HUES6 (cell line): ENCODE measurements around the gene P4HB.
A peak's percentile ranks its signal among the peaks of the same experiment; 100 is the strongest.

Experiments used
- H3K27ac ChIP-seq: 2 replicates; pipeline ENCODE4 v1.7.0; 2013; ENCODE audit warnings: low read depth, mild to moderate bottlenecking, low read length, inconsistent platforms
- H3K27me3 ChIP-seq: 2 replicates; pipeline ENCODE4 v1.6.1; 2013; ENCODE audit warnings: low read length; ENCODE audit not compliant: control insufficient read depth, insufficient read depth
- H3K36me3 ChIP-seq: 2 replicates; pipeline ENCODE4 v1.6.1; 2013; ENCODE audit warnings: low read length; ENCODE audit not compliant: control insufficient read depth, insufficient read depth
- H3K4me1 ChIP-seq: 2 replicates; pipeline ENCODE4 v1.6.1; 2013; ENCODE audit warnings: low read length; ENCODE audit not compliant: control insufficient read depth, insufficient read depth
- H3K4me3 ChIP-seq: 2 replicates; pipeline ENCODE4 v1.5.1; 2013; ENCODE audit warnings: low read depth, low read length
- H3K9ac ChIP-seq: one replicate; pipeline ENCODE4 v1.6.1; 2013; ENCODE audit warnings: mild to moderate bottlenecking, low read length
- H3K9me3 ChIP-seq: 2 replicates; pipeline ENCODE4 v1.6.1; 2013; ENCODE audit warnings: low read depth, low read length; ENCODE audit not compliant: control insufficient read depth, insufficient read depth

Gene P4HB

DNA sequence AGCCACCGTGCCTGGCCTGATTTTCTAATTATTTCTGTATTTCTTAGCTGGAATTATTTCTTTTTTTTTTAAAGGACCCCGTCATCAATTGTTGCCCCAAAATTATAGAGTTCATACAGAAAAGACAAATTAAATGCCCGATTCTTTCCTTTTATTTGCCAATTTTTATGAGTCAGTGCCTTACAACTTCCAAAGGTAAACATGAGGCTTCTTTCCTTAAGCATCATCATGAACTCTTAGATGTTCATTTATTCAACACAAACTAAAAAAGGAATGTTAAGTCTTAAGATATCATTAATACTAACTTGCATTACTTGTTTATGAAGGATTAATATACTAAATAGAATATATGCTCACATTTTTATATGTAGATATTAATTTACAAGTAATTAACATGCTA, 18.0 kb upstream of the P4HB start:
- H3K27me3 ChIP-seq: no peaks in the 10 kb centered on the region
- peaks cover 39% of the 10 kb centered on the region for H3K36me3 ChIP-seq
- no peaks in the 10 kb centered on the region for H3K4me1 ChIP-seq
- no peak overlapping the region for H3K9ac ChIP-seq
- H3K4me3 ChIP-seq: no peak overlapping the region
- H3K27ac ChIP-seq: no peak overlapping the region
- no peaks in the 10 kb centered on the region for H3K9me3 ChIP-seq

DNA sequence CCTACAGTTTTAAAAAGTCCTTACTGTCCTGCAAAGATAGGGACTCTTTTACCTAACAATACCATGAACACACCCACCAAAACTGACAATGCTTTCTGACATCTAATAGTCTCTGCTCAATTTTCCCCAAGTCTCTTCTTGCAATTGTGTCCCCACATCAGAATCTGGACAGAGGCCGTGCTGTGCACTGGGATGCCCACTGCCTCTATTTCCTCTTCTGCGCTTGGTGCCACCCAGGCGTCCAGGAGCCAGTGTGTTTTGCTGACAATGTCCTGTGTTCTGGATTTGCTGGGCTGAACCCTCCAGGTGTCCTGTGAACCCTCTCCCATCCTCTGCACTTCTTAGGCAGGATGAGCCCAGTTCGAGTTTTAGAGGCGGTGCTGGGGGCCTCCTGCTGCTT, 17.2 kb upstream of the P4HB start:
- no peak overlapping the region for H3K9ac ChIP-seq
- H3K9me3 ChIP-seq: no peaks in the 10 kb centered on the region
- no peak overlapping the region for H3K27ac ChIP-seq
- peaks cover 36% of the 10 kb centered on the region for H3K36me3 ChIP-seq
- no peak overlapping the region for H3K4me3 ChIP-seq
- no peaks in the 10 kb centered on the region for H3K4me1 ChIP-seq
- no peaks in the 10 kb centered on the region for H3K27me3 ChIP-seq

DNA sequence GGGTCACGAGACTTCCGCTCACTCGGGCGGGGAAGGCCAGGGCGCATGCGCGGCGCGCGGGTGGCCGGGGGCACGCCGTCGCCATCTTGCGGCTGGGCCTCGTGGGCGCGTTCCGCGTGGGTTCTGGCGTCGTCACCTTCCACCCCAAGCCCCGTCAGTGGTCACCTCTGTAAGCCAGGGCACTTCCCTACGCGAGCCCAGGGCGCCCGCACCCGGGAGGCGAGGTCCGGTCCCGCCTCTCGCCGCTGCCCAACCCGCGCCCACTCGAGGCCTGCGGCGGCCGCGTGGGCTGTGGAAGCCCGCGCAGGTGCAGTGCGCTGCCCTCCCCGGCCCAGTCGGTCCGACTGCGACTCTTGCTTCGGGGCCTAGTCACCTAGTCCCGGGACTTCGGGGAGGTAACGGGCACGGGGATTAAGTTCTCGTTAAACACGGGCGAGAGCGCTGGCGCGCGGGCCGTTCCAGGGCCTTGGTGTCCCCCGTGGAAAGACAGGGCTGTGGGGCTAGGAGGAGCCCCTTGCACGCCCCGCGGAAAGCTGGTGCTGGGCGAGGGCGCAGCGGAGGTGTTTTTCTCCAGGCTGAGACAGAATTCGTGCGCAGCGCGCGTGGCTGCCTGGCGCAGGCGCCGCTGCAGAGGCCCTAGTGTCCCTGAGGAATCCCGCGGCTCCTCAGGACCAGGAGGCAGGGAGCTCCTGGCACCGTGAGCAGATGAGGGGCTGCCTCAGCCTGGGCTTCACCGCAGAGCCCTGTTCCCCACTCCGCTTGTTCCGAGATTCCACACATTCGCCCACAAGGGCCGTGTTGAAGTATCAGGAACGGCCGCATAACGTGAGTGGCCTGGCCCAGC, 11.3 kb upstream of the P4HB start:
- no peaks in the 10 kb centered on the region for H3K9me3 ChIP-seq
- no peaks in the 10 kb centered on the region for H3K27me3 ChIP-seq
- peaks cover 34% of the 10 kb centered on the region for H3K4me1 ChIP-seq
- H3K9ac ChIP-seq: peak overlapping the region; percentile 98
- H3K4me3 ChIP-seq: peak overlapping the region; percentile 96
- H3K36me3 ChIP-seq: peaks cover 16% of the 10 kb centered on the region
- H3K27ac ChIP-seq: peak overlapping the region; percentile 99

DNA sequence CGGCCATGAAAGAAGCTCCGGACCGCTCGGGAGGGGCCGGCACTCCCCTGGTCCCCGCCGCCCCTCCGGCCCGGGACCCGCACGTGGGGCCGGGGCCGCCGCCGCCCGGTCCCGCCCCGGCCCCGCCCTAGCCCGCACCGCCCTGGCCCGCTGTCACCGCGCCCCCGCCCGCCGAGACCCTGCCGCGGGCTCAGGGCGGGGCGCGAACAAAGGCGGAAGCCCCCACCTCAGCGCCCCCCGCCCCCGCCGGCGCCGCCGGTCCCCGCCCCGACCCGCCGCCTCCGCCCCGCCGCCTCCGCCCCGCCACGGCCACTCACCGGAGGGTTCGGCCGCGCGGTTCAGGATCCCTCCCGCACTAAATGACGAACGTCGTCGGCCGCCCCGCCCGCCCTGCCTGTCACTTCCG, 10.6 kb upstream of the P4HB start, which contains the start of gene ARHGDIA:
ARHGDIA (minus strand) TSS at position 357 of the 406 bp plus-strand sequence. CDS start 1,407 bp downstream, outside the sequence.
- Histone ChIP-seq H3K4me3 (peak within 1 kb of the TSS; percentile 96), H3K27ac (peak within 1 kb of the TSS; percentile 99), H3K36me3 (peaks cover 21% of the 10 kb centered on the region), H3K4me1 (peaks cover 38% of the 10 kb centered on the region), H3K27me3 (no peaks in the 10 kb centered on the region), H3K9ac (peak within 1 kb of the TSS; percentile 98), H3K9me3 (no peaks in the 10 kb centered on the region)

DNA sequence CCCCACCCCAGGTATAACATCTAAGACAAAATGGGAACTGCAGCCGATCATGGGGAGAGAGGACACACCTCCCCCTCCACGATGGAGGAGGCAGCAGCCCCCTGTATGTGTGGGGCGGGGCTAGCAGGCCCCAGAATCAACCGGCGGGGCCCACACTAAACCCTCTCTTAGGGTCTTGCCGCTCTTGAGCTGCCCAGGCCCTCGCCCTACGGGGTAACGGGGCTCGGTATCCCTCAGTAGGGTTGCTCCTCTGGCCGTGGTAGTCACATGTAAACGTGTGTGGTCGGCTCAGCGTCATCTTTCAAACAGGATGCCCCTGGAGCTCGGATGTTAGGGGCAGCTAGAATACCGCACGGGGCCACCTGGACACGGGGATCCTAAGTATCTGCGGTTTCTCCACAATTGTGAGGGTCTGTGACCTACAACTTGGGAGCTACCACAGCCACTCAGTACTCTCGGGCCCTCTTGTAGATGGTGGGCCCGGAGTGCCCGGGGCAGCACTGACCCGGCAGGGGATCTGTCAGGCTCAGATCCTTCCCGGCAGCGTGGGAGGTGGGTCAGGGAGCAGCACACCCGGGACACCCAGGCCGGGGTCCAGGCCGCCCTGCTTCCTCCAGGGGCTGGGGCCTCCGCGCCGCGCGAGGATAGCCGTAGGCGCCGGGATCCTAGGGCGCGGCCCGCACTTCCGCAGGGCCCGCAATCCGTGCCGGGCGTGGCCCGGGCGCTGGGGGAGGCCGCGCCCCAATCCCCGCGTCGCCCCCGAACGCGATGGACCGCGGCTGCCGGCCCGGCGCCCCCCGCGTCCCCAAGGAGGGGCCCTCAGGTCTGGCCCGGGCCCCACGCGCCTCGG, 10.0 kb upstream of the P4HB start:
- no peaks in the 10 kb centered on the region for H3K9me3 ChIP-seq
- H3K4me3 ChIP-seq: peak overlapping the region; percentile 65
- peak overlapping the region; percentile 57; the same call in 1 of the 2 replicates for H3K27ac ChIP-seq
- H3K27me3 ChIP-seq: no peaks in the 10 kb centered on the region
- peaks cover 27% of the 10 kb centered on the region for H3K36me3 ChIP-seq
- H3K4me1 ChIP-seq: peaks cover 38% of the 10 kb centered on the region
- H3K9ac ChIP-seq: peak overlapping the region; percentile 94

DNA sequence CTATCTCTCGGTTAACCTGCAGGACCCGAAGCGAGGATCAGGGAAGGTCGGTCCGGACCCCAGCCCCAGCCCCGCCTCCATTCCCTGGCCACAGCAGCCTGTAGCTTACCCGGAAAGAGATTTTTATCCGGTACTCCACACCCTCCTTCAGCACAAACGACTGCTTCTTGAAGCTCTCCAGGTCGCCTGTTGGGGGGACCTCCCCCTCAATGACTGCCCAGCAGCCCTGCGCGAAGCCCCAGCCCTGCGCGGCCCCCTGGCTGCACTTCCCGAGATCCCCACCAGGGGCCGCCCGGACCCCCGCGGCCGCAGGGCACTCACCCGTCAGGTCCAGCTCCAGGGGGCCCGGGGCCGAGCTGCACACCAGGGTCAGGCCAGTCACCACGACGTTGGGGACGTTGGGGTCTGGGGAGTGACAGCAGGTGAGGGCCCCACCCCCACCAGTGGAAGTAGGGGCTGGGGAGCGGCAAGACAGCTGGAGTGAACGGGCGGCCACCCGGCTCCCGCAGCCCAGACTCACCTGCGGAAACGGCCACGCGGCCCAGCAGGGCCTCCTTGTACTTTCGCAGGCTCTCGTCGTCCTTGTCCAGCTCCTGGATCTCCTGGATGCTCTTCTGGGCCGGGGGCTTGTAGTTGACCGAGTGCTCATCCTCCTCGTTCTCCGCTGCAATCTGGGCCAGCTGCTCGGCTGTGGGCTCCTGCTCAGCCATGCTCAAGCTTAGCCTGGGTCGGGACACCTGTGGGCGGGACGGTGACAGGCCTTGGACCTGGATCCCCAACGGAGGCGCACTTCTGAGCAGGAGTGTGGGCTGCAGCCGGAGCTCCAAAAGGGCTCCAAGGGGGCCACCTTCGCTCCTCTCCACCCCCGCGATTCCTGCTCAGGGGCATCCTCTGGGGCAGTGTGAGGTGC, 9.1 kb upstream of the P4HB start:
- Histone ChIP-seq H3K36me3 (peaks cover 34% of the 10 kb centered on the region), H3K4me1 (peaks cover 38% of the 10 kb centered on the region)

DNA sequence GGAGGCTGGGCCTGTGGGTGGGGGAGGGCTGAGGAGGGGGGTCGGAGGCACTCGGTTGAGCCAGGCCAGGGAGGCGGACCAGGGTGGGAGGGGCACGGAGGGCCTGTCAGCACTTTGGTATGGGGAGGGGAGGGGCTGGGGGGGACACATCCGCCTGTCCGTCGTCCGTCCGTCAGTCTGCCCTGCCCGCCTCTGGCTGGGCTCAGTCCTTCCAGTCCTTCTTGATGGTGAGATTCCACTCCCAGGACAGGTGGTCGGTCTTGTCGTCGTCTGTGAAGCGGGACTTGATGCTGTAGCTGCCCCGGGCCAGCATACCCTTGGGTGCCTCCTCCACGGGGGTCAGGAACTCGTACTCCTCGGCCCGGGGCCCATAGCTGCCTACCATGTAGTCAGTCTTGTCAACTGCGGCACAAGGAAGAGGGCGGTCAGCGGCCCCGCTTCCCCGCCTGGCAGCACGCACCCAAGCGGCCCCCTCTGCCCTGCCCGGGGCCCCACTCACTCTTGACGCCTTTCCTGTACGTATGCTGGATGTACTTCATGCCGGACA, 8.4 kb upstream of the P4HB start:
- peak overlapping the region; percentile 67 for H3K9ac ChIP-seq
- no peaks in the 10 kb centered on the region for H3K27me3 ChIP-seq
- peak overlapping the region; percentile 65 for H3K4me3 ChIP-seq
- no peaks in the 10 kb centered on the region for H3K9me3 ChIP-seq
- peak overlapping the region; percentile 74; the same call in 1 of the 2 replicates for H3K27ac ChIP-seq
- H3K4me1 ChIP-seq: peaks cover 38% of the 10 kb centered on the region
- H3K36me3 ChIP-seq: peaks cover 41% of the 10 kb centered on the region

More for the DNA sequence above, 9.1 kb upstream of the P4HB start:
- Histone ChIP-seq H3K27me3 (no peaks in the 10 kb centered on the region), H3K4me3 (peak overlapping the region; percentile 65), H3K27ac (peak overlapping the region; percentile 74; the same call in 1 of the 2 replicates), H3K9ac (peak overlapping the region; percentile 94), H3K9me3 (no peaks in the 10 kb centered on the region)

DNA sequence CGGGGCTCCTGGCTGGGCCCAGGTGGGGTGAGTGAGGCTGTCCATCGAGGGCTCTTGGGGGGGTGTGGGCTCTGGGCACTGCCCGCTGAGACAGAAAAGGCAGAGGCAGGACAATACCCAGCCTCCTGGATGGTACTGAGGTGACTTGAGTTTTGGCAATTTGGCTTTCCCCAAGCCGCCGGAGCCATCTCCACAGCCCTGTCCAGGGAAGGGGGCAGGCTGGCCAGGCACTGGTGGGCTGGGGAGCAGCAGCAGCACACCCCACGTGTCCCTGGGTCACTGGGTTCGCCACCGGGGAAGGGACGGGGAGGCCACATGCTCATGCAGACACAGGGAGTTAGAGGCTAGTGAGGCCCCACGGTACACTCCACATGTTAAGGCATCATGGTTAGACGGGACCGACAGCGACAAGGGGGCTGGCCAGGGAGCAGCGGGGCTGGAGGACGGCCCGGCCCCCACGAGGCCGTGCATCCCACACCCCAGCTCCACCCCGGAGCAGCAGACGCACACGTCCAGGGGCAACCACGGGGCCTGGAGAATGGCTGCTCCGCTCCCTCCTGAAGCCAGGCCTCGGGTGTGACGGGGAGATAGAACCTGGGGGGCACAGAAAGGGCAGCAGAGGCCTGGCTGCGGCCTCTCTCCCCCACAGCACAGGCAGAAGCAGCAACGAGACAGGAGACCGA, 7.8 kb upstream of the P4HB start:
- Histone ChIP-seq H3K27ac (peak overlapping the region; percentile 74; the same call in 1 of the 2 replicates), H3K4me3 (no peak overlapping the region), H3K36me3 (peaks cover 47% of the 10 kb centered on the region), H3K4me1 (peaks cover 38% of the 10 kb centered on the region), H3K27me3 (no peaks in the 10 kb centered on the region), H3K9ac (peak overlapping the region; percentile 56), H3K9me3 (no peaks in the 10 kb centered on the region)

DNA sequence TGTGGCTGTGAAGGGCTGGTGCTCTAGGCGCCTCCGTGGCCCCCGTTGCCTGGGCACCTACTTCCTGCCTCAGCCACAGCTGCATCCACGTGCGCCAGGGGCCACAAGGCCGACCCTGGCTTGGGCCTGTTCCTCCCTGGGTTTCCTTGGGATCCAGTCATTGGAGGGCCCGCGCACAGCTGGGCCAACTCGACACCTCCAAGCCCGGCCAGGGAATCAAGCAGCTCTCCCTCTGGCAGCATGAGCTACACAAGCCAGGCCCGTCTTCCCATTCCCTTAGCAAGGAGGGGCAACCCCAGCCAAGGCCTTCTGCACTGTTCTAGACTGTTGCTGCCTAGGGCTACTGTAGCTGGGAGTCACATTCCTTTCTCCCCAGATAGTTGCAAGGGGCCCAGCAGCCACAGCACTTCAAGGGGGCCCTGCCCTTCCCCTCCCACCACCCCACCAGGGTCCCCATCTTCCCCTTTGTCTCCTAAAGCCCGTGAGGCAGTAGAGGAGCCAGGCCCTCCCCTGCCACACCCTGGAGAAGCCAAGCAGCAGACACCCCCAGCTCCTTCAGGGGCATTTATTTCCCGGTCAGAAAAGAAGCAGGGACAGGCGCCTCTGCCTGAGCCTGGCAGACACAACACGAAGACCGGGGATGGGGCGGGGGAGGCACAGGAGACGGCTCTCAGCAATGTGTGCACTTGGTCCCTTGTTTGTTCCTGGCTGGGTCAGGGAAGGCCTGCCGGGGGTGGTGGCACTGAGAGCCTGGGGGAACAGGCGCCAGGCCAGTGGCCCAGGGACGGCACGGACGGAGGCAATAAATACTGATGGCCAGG, 7.0 kb upstream of the P4HB start:
- Histone ChIP-seq H3K36me3 (peaks cover 53% of the 10 kb centered on the region), H3K27me3 (no peaks in the 10 kb centered on the region), H3K4me1 (peaks cover 38% of the 10 kb centered on the region), H3K4me3 (no peak overlapping the region), H3K9me3 (no peaks in the 10 kb centered on the region), H3K9ac (peak overlapping the region; percentile 56), H3K27ac (0 out of 2 replicates have a peak overlapping the region, but pooled peaks have one; percentile 74)
